Pancreas (tissue), 10 donors: ENCODE data around the gene HDAC5. TPM values are rescaled to one million over a fixed set of nuclear protein-coding genes. Genes with fewer than 3 reads are reported as not detected.
"Not testable (repeated sequence)": the region's sequence is repeated elsewhere in the genome, so short reads cannot be mapped to it uniquely, and the experiment has no call there.

Experiments
- ATAC-seq, 4 donors: fragments of 200-7000 bp; cut with Tn5 transposase; one replicate each; pipeline versions ENCODE4 v1.8.0 to v1.9.1; 2020; ENCODE audit warnings: mild to moderate bottlenecking in 4 of 4, moderate library complexity in 4 of 4
- DNase-seq, 6 donors: peaks; one replicate each; pipeline ENCODE4 v3.0.0-alpha.2; 2020
- FAIRE-seq: peaks from 2 replicates; lab custom pipeline; 2012; peaks lifted over from hg19 to GRCh38; lab: Jason Lieb, UNC
- H3K27ac ChIP-seq, 4 donors: fragments of 200-600 bp; sonication (generic); 1 replicate in 3 of 4; 2 replicates in 1 of 4; pipeline versions ENCODE4 v1.5.0 to v1.8.0; 2020
- H3K27me3 ChIP-seq, 4 donors: fragments of 200-600 bp; one replicate each; pipeline ENCODE4 v1.8.0; 2021
- H3K36me3 ChIP-seq, 3 donors: fragments of 200-600 bp; sonication (generic) in 1 of 3; one replicate each; pipeline versions ENCODE4 v1.5.0 to v1.8.0; 2020 to 2021
- H3K4me1 ChIP-seq, 3 donors: fragments of 200-600 bp; one replicate each; pipeline ENCODE4 v1.8.0; 2021
- H3K4me3 ChIP-seq, 4 donors: fragments of 200-600 bp; sonication (generic) in 2 of 4; one replicate each; pipeline versions ENCODE4 v1.5.0 to v1.8.0; 2020 to 2021
- H3K9me3 ChIP-seq, 4 donors: fragments of 200-600 bp; one replicate each; pipeline ENCODE4 v1.8.0; 2021
- CTCF ChIP-seq, 4 donors: fragments of 200-600 bp; sonication (generic) in 3 of 4; IDR thresholded peaks; one replicate each; pipeline versions ENCODE4 v1.5.0 to v1.8.0; 2021; ENCODE audit warnings: antibody characterized with exemption in 4 of 4
- WGBS, 2 donors: extraction: QIAGEN DNeasy Blood & Tissue Kit; methylation state at CpG; one replicate each; pipeline ENCODE4 v1.1.7; 2013; 5-methylcytosine and 5-hydroxymethylcytosine counted together
- intact Hi-C, 3 donors: fragments of 100-400 bp; cut with DNase I; formaldehyde crosslinking; loops; one replicate each; pipeline versions ENCODE4 v1.11.1 to v1.14.2; 2022
- polyA plus RNA-seq, 2 donors: library from polyadenylated mRNA; stranded (reverse); fragments of 200-250 nt; gene quantifications; one replicate each; pipeline ENCODE4 v1.2.3, GENCODE V29; 2013
- total RNA-seq, 6 donors: library from RNA; stranded (reverse); fragmentation: NEBNext Ultra II Directional in 4 of 6; extraction: Animal tissue kit (Norgen Biotek cat#: 25700) in 4 of 6; gene quantifications; one replicate each; pipeline versions ENCODE4 v1.2.1 to v1.2.4, GENCODE V29; 2021 to 2023
- donor health status: healthy with polysubstance abuse.
- donor health status: DM: no; HTN: no; CAD: no; lungs with moderate emphysema.
- donor health status: DM: no; HTN: no; CAD: no.
- donor health status: control.
- donor health status: control.
- donor health status: Bipolar disorder and iron deficiency.
- donor health status: DM: yes; HTN: yes; CAD: no.
- donor health status: DM: no; HTN: no; CAD: no.
- donor health status: DM: no; HTN: no; CAD: no.
- donor health status: DM: yes; HTN: yes; CAD: no.

HDAC5 gene
- total and polyA plus RNA-seq, 8 donors: 10.9 to 38.1 (median 18.2) TPM

DNA sequence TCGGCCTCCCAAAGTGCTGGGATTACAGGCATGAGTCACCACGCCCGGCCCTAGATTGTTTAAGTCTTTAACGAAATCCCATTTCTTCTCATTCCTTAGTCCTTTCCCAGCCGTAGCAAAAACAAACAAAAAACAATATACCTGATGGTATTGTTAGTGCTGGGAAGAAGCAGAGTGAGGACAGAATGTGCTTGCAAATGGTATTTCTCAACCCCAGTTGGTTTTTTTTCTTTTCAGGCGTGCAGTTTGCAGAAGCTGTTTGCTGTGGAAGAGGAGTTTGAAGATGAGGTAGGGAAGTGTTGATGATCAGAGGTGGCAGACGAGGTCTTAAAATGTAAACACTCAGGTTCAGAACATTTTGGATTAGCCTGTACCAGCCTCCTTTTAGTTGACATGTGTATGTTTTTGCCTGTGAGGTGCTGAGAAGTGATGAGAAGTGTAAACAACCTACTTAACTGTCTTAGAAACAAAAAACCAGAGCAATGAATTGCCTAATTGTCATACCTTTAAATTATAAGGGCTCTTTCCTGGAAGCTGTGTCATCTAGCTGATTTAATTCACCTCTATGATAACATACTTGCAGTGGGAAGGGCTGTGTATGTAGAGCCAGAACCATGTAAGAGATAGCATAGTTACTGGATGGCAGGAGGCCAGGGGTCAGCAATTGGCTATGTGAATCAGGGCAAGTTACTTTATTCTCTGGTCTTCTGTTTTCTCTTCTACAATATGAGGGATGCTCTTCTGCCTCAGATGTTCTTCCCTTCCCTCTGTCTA, 21.7 kb upstream of the HDAC5 start:
- Histone ChIP-seq H3K27ac (no peak overlapping the region), H3K9me3 (no peaks in the 10 kb centered on the region), H3K36me3 (no peaks in the 10 kb centered on the region), H3K27me3 (no peaks in the 10 kb centered on the region), H3K4me1 (peaks cover 0 to 4% (median 0%) of the 10 kb centered on the region in 3 donors), H3K4me3 (no peak overlapping the region)
- FAIRE-seq (no peak), DNase-seq (no peak), ATAC-seq (no peak)
- intact Hi-C loops: no loop called here
- no peak for TF ChIP-seq CTCF (IDR thresholded peaks at IDR 0.05)
- WGBS, 2 donors: 87 to 89% methylated on average over 7 of the region's 7 CpGs

DNA sequence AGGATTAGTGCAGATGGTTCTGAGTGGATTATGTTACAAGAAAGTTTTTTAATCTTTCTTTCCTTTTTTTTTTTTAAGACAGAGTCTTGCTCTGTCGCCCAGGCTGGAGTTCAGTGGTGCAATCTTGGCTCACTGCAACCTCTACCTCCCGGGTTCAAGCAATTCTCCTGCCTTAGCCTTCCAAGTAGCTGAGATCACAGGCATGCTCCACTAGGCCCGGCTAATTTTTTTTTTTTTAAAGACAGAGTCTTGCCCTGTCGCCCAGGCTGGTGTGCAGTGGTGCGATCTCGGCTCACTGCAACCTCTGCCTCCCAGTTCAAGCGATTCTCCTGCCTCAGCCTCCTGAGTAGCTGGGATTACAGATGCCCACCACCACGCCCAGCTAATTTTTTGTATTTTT, 20.5 kb upstream of the HDAC5 start:
- H3K9me3 ChIP-seq, H3K4me3 ChIP-seq, DNase-seq, H3K27me3 ChIP-seq, H3K4me1 ChIP-seq, H3K36me3 ChIP-seq, FAIRE-seq, intact Hi-C loops, ATAC-seq, H3K27ac ChIP-seq: not testable (repeated sequence)
- 84 to 95% methylated on average over 8 of the region's 8 CpGs for WGBS, 2 donors

DNA sequence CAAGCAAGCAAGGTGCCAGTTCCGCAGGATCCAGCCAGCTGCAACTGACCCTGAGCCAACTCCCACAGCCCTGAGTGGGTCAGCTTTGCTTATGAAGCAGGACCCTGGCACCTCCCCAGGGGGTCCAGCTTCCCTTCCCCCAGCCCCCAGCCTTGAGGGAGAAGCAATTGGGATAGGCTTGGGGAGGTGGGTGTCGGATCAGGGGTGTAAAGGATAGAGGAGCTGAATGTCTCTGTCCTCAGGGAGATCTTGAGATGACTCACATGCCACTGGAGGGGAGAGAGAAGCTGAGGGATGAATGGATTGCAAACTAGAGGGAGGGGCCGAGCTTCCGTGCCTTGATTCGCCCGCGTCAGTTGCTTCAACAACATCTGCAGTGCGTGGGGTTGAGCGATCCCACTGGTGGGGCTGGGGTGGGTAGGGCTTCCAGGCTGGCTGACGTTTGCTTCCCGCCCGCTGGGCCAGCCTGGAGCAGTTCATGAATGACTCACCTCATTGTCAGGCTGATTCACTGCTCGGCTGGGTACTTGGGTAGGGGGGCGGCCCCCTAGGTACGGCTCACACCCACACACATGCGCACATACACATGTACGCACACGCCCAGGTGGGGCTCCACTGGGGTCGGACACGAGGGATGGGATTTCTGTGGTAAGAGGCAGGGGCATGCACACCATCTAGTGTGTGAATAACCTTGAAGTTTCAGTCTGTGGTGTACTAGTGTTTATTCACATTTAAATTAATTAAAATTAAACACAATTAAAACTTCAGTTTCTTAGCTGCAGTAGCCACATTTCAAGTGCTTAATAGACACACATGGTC, 14.7 kb upstream of the HDAC5 start:
- Histone ChIP-seq H3K4me3 (no peak overlapping the region), H3K36me3 (no peaks in the 10 kb centered on the region), H3K4me1 (peaks cover 0 to 7% (median 0%) of the 10 kb centered on the region in 3 donors), H3K27ac (peak overlapping the region in 1 of 4 donors; percentile 57), H3K27me3 (no peaks in the 10 kb centered on the region), H3K9me3 (no peaks in the 10 kb centered on the region)
- intact Hi-C loops: no loop called here
- FAIRE-seq: no peak
- peak; percentile 75 to 87 (median 80) for ATAC-seq
- DNase-seq: peak in 5 of 6 donors; percentile 62 to 83 (median 75)
- TF ChIP-seq CTCF (IDR thresholded peaks at IDR 0.05): no peak
- 8 to 11% methylated on average over 20 of the region's 20 CpGs for WGBS, 2 donors

- FAIRE-seq: no peak
- DNase-seq: no peak
- H3K27ac ChIP-seq: no peak overlapping the region
- no peaks in the 10 kb centered on the region for H3K27me3 ChIP-seq
- no peaks in the 10 kb centered on the region for H3K9me3 ChIP-seq
- WGBS, 2 donors: 85 to 89% methylated on average over 9 of the region's 9 CpGs
- TF ChIP-seq CTCF (IDR thresholded peaks at IDR 0.05): no peak
- no peaks in the 10 kb centered on the region for H3K36me3 ChIP-seq
- H3K4me3 ChIP-seq: no peak overlapping the region
- ATAC-seq: no peak
- intact Hi-C loops: no loop called here
- peaks cover 0 to 3% (median 0%) of the 10 kb centered on the region in 3 donors for H3K4me1 ChIP-seq
Observed at GRCh38 chr17:44134752-44135568, 11.5 kb upstream of the HDAC5 start.

- Histone ChIP-seq H3K27me3 (no peaks in the 10 kb centered on the region), H3K9me3 (no peaks in the 10 kb centered on the region), H3K4me1 (peaks cover 0 to 3% (median 0%) of the 10 kb centered on the region in 3 donors), H3K36me3 (no peaks in the 10 kb centered on the region), H3K4me3 (no peak overlapping the region), H3K27ac (no peak overlapping the region)
- DNase-seq: no peak
- intact Hi-C loops: no loop called here
- WGBS, 2 donors: 67 to 79% methylated on average over 4 of the region's 4 CpGs
- FAIRE-seq: no peak
- no peak for TF ChIP-seq CTCF (IDR thresholded peaks at IDR 0.05)
- no peak for ATAC-seq
Observed at GRCh38 chr17:44133918-44134476, 10.6 kb upstream of the HDAC5 start.
